Pulmonary artery endothelial cell (primary cell): ENCODE measurements around the gene IDUA. TPM values are rescaled to one million over a fixed set of nuclear protein-coding genes. Genes with fewer than 3 reads are reported as not detected.
"Not testable (repeated sequence)": the region's sequence is repeated elsewhere in the genome, so short reads cannot be mapped to it uniquely, and the experiment has no call there.

Experiments
- DNase-seq: peaks from one replicate; pipeline ENCODE4 v3.0.0-alpha.2; 2011; ENCODE audit warnings: low read depth, low spot score
- total RNA-seq: library from RNA; depleted of rRNA; stranded (reverse); fragments of >200 nt; gene quantifications from 2 replicates; pipeline ENCODE4 v1.2.3, GENCODE V29; 2014

IDUA gene
- total RNA-seq, 1 donor from 2014 or later = 11.4 TPM

- DNase-seq = no peak
Observed at GRCh38 chr4:967113-968104, 19.4 kb upstream of the IDUA start.

GRCh38 chr4:968221-968620, 18.6 kb upstream of the IDUA start:
- DNase-seq = no peak

DNA sequence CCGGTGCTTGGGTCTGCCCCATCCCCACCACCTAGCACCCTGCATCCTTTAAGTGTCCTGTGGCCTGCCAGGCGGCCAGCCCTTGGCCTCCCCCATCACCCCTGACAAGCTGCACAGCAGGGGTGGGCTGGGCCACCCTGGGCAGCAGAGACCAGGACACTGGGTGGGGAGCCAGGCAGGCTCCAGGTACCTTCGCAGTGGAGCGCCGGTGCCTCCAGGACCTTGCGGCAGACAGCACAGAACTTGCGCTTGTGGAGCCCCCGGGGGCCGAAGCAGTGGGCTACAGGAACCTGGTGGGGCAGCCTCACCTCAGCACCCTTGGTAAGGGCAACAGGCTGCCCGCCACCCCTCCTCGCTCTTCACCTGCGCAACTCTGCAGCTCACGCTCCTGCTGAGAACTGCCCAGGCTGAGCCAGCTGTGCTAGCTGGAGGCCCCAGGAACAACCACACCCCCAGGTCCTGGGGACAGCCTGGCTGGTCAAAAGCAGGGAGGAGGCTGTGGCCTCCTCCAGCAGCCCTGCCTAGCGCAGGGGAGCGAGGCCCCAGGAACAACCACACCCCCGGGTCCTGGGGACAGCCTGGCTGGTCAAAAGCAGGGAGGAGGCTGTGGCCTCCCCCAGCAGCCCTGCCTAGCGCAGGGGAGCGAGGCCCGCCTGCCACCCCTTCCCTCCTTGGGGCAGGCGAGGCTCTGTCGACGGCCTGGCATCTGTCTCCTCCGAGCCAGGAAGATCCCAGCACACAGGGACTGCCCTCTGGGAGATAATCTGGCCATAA, 18.0 kb upstream of the IDUA start:
- DNase-seq = no peak

DNA sequence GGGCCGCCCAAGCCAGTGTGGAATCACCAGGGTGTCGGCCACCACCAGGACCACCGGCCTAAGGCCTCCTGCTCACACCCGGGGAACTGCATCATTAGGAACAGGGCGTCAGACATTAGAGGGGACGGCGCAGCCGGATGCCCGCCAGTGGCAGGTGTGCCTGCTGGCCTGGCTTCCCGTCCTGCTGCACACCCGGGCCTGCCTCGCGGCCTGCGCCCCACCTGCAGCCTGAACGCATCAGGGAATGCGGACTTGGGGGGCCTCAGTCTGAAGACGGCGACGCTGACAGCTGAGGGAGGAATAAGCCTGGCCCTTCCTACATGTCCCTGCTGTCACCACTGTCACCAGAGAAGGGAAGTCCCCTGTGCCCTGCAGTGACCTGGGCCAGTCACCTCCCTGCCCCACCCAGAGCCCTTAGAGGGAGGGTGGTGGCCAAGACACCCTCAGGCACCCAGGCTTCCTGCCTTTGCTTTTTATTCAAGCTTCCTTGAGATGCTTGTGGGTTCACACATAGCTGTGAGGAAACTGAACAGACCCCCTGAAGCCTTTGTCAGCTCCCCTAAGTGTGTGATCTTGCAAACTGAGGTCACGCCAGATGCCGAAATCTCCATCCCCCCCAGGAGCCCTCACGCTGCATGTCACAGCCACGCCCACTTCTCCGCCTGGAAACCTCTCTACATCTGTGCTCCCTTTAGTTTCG, 16.6 kb upstream of the IDUA start:
- no peak for DNase-seq

- DNase-seq = no peak
Observed at GRCh38 chr4:970854-971520, 15.9 kb upstream of the IDUA start.

DNA sequence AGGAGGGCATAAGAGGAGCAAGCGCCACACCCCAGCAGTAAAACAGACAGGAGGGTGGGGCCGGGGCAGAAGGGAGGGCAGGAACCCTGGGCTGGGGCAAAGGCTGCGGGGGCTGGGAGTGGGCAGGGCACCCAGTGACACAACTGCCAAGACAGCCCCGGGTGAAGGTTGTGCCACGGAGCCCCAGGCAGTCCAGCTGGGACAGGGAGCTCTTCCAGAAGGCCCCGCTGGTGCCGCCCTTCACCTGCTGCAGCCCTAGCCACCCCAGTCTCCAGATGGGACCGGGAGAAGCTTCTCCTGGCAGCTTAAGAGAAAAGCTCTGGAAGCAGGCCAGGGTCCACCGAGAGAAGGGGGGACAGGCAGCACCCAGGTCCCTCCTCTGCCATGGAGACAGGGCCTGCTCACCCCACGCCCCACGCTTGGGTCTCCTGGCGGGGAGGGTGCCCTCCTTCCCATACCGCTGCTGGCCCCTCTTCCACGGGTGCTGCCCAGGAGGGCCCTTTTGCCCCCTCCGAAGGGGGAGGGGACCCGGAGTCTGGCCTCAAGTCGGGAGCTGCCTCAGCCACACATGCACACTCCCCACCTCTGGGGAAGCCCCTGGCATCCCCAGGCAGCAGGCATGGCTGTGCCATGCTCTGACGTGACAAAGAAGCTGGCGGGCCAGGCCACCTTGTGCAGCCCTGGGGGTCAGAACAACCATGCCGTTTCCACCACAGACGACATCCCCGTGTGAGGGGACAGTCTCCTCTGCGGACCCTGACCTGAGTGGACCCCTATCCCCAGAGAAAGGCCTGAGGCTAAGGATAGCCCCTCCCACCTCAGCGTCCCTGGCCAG, 15.0 kb upstream of the IDUA start:
- no peak for DNase-seq

- DNase-seq = no peak
Observed at GRCh38 chr4:972651-973424, 14.0 kb upstream of the IDUA start.

- peak; percentile 24 for DNase-seq
Observed at GRCh38 chr4:973431-974397, 13.1 kb upstream of the IDUA start, which contains the start of gene DGKQ. DGKQ (minus strand) TSS chr4:973569; CDS start chr4:973482, 87 bp downstream.

DNA sequence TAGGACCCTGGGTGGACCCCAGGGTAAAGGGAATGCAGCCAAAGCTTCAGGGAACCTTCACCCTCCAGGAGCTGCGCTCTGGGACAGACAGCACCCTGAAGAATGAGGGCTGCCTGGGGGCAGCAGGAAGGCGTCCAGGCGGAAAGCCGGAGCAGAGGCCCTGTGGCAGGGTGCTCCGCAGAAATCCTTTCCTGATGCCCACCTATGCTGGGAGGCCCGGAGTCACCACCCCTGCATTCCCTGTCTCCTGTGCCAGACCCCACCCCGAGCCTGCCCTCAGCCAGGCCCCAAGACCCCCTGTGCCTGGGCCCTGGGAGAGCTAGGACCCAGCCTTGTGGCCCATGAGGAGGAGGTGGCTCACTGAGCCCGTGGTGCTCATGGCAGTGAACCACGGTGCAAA, 12.2 kb upstream of the IDUA start:
- DNase-seq = no peak

DNA sequence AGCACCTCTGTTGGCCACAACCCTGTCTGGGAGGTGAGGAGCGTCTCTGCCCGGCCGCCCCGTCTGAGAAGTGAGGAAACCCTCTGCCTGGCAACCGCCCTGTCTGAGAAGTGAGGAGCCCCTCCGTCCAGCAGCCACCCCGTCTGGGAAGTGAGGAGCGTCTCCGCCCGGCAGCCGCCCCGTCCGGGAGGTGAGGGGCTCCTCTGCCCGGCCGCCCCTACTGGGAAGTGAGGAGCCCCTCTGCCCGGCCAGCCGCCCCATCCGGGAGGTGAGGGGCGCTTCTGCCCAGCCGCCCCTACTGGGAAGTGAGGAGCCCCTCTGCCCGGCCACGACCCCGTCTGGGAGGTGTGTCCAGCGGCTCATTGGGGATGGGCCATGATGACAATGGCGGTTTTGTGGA, 10.8 kb upstream of the IDUA start:
- DNase-seq = not testable (repeated sequence)

DNA sequence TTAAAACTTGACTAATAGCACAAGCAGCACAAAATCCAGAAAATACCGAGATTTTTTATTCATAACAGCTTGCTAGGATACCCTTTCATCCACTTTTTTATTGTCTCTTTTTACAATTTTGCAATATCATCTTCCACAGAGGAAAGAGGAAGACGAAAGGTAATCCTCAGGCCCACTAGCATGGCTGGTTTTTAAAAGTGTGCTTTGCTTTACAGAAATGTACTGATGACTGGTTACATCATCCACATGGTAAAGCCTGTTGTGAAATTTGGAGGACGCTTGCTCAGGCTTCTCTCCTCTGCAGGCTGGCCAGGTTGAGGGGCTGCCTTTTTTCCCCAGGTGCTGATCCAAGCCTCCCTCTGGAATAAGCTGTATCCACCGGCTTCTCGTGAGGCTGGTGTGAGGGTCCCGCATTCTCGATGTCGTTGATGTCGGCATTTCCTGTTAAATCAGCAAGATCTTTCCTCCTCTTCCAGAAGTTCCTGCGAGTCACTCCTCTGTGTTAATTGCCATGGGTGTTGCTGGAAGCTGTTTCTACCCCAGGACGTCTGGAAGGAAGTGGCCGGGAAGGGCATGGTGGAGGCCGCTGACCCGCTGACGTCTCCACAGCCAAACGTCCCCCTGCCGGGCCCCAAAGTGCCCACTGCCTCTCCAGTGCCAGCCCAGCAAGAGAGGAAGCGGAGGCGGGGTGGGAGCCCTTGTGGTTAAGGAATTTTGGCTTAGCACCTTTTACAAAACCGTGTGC, 7.7 kb upstream of the IDUA start:
- DNase-seq = no peak

DNA sequence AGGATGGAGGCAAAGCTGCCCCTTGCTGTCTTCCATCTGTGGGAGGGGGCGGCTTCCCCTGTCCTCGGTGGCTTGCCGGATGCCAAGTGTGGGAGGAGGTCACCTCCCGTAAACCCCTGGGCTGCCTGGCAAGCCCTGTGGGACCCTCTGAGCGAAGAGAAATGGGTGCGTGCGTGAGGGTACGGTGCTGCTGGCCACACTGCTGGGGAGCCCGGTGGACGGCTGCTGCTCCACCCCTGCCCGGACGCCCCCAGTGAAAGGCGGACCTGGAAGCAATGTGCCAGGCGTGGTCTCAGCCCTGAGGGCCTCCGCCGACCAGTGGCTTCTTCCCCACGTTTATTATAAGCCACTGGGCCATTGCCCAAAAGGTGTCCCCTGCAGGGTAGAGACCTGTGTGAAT, 4.6 kb upstream of the IDUA start:
- no peak for DNase-seq

- no peak for DNase-seq
Observed at GRCh38 chr4:982814-983213, 4.0 kb upstream of the IDUA start.

DNA sequence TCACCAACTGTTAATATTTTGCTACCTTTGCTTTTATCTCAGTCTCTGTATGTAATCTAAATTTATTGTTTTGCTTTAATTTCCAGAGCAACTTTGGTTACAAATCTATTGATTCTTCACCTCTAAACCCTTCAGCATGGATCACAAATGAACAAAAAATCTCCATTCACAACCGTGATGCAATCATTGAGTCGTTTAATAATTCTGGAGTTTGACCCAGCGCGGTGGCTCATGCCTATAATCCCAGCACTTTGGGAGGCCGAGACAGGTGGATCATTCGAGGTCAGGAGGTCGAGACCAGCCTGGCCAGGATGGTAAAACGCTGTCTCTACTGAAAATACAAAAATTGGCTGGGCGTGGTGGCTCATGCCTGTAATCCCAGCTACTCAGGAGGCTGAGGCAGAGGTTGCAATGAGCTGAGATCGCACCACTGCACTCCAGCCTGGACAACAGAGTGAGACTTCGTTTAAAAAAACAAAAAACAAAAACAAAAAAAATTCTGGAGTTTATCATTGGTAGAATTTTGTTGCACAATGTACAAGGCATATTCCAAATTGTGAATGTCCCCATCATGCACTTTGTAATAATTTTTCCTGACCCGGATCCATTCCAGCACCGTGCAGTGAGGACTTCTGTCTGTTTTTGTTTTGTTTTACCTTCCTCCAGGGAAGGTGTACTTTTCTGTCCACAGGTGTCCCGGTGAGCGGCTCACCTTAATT, 2.3 kb upstream of the IDUA start:
- no peak for DNase-seq

DNA sequence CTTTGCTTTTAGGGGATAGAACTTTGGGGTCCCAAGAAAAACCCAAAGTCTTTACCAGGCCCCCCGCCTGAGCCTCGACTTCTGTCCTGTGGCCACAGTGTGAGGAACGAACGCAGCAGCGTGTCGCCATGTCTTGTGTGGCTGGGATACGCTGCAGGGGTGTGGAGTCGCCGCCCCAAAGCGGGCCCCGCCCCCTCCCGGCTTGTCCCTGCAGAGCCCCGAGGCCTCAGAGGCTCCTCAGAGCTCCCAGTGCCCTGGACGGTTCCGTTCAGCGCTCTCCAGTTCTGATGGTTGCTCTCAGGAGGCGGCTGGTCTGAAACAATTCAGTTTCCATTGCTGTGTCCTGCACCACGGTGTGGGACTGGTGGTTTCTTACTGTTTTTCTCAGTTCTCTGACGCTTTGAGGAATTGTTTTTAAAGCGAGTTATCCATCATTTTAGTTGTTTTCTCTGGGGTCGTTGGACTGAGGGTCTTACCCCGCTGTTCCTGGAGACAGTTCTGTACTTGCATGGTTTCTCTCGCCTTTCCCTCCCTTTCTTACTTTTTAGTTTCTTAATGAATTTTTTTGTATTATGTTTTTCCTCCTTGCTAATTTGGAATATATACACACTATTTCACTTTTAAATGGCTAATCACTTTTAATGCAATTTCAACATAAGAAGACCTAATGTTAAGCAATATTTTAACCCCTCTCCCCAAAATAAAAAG, 1.6 kb upstream of the IDUA start:
- DNase-seq = no peak

GRCh38 chr4:986428-986878, 391 bp upstream of the IDUA start:
- no peak for DNase-seq
